ENCODE results near the gene VPS13C.

VPS13C gene

GRCh38 chr15:62060113-62060895 lies at the start of gene VPS13C:
TSS of gene VPS13C (minus strand) at chr15:62060447. CDS start at chr15:62060374, 73 bp downstream.
- peak; percentile 81 to 82 for DNase-seq (ENCODE audit: low read depth in 2 of 2)

- no peak for DNase-seq (ENCODE audit: low read depth in 2 of 2)
These were observed 49.2 kb upstream of the VPS13C start for GRCh38 chr15:62109437-62109836.

GRCh38 chr15:62108411-62108810 lies 48.2 kb upstream of the VPS13C start:
- DNase-seq (ENCODE audit: low read depth in 2 of 2), result no peak

GRCh38 chr15:62107571-62108121 lies 47.4 kb upstream of the VPS13C start:
- no peak for DNase-seq (ENCODE audit: low read depth in 2 of 2)

- no peak for DNase-seq (ENCODE audit: low read depth in 2 of 2)
These were observed 45.8 kb upstream of the VPS13C start for GRCh38 chr15:62106096-62106495.

GRCh38 chr15:62105266-62105665 lies 45.0 kb upstream of the VPS13C start:
- no peak for DNase-seq (ENCODE audit: low read depth in 2 of 2)

- no peak for DNase-seq (ENCODE audit: low read depth in 2 of 2)
These were observed 44.6 kb upstream of the VPS13C start for GRCh38 chr15:62104846-62105245.

GRCh38 chr15:62104401-62104800 lies 44.2 kb upstream of the VPS13C start:
- DNase-seq (ENCODE audit: low read depth in 2 of 2), result no peak

- DNase-seq (ENCODE audit: low read depth in 2 of 2), result no peak
These were observed 43.2 kb upstream of the VPS13C start for GRCh38 chr15:62103431-62103830.

- no peak for DNase-seq (ENCODE audit: low read depth in 2 of 2)
These were observed 38.9 kb upstream of the VPS13C start for GRCh38 chr15:62099094-62099601.

GRCh38 chr15:62094388-62094787 lies 34.1 kb upstream of the VPS13C start:
- no peak for DNase-seq (ENCODE audit: low read depth in 2 of 2)

- DNase-seq (ENCODE audit: low read depth in 2 of 2), result no peak
These were observed 33.6 kb upstream of the VPS13C start for GRCh38 chr15:62093809-62094208.

- no peak for DNase-seq (ENCODE audit: low read depth in 2 of 2)
These were observed 30.7 kb upstream of the VPS13C start for GRCh38 chr15:62090988-62091387.

GRCh38 chr15:62089616-62090015 lies 29.4 kb upstream of the VPS13C start:
- no peak for DNase-seq (ENCODE audit: low read depth in 2 of 2)

GRCh38 chr15:62088353-62088693 lies 28.1 kb upstream of the VPS13C start:
- DNase-seq (ENCODE audit: low read depth in 2 of 2), result no peak

GRCh38 chr15:62087671-62088352 lies 27.6 kb upstream of the VPS13C start:
- DNase-seq (ENCODE audit: low read depth in 2 of 2), result no peak

GRCh38 chr15:62085740-62086139 lies 25.5 kb upstream of the VPS13C start:
- no peak for DNase-seq (ENCODE audit: low read depth in 2 of 2)

GRCh38 chr15:62083194-62084154 lies 23.2 kb upstream of the VPS13C start:
- no peak for DNase-seq (ENCODE audit: low read depth in 2 of 2)

- DNase-seq (ENCODE audit: low read depth in 2 of 2), result no peak
These were observed 19.3 kb upstream of the VPS13C start for GRCh38 chr15:62079594-62079993.

GRCh38 chr15:62075595-62076277 lies 15.5 kb upstream of the VPS13C start:
- no peak for DNase-seq (ENCODE audit: low read depth in 2 of 2)

- no peak for DNase-seq (ENCODE audit: low read depth in 2 of 2)
These were observed 11.6 kb upstream of the VPS13C start for GRCh38 chr15:62071711-62072308.
